Stimulated activated CD8-positive, alpha-beta memory T cell treated with anti-CD3 and anti-CD28 coated beads, Interleukin-12 subunit alpha, Interleukin-12 subunit beta, amount 100 ng/mL, for 4 hours (primary cell): ENCODE results near the gene GPR146.

Experiments used
- DNase-seq: peaks from one replicate; pipeline ENCODE4 v3.0.0-alpha.2; 2020; ENCODE audit warnings: low read depth

Gene GPR146

GRCh38 chr7:1043552-1044188 lies 676 bp upstream of the GPR146 start:
- no peak for DNase-seq

GRCh38 chr7:1045069-1046063 lies 1.0 kb downstream of the GPR146 start:
- DNase-seq, result no peak

DNA sequence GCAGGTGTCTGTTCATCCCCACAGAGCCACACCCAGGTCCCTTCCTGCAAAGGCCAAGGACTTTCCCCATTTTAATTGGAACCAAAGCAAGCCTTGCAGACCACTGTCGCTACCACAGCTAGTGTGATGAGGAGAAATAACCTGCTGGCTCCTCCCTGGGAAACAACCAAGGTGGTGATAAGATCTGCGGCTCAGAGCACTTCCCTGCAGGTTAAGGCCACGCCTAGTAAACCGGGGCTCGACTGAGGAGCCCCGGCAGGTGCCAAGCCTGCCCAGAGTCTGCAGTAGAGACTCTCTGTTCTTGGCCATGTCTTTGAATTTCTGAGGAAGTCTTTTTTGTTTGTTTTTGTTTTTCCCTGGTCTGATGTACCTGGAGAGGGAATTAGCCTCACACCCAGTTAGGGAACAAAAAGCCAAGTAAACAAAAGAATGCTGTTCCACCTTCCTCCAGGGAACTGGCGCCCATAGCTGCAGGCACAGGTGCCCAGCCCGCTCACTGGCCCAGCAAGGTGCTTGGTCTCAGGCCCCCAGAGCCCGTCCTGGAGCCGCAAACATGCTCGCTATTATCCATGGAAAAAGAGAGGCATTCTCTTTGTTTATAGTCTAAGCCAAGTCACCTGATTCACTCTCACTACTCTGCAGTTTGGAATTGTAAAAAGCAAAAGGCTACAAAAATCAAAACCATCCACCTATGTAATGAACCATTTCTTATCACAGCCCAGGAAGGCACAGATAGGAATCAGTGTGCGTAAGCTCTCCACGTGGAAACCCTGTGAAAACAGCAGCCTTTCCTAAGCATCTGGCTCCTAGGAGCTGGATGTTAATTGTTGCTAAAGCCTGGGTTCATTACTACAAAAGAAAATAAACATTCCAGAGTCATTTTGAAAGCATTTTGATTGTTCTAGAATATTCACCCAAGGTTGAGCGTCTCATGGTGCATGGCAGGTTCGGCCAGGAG lies 2.7 kb downstream of the GPR146 start:
- DNase-seq, result no peak

DNA sequence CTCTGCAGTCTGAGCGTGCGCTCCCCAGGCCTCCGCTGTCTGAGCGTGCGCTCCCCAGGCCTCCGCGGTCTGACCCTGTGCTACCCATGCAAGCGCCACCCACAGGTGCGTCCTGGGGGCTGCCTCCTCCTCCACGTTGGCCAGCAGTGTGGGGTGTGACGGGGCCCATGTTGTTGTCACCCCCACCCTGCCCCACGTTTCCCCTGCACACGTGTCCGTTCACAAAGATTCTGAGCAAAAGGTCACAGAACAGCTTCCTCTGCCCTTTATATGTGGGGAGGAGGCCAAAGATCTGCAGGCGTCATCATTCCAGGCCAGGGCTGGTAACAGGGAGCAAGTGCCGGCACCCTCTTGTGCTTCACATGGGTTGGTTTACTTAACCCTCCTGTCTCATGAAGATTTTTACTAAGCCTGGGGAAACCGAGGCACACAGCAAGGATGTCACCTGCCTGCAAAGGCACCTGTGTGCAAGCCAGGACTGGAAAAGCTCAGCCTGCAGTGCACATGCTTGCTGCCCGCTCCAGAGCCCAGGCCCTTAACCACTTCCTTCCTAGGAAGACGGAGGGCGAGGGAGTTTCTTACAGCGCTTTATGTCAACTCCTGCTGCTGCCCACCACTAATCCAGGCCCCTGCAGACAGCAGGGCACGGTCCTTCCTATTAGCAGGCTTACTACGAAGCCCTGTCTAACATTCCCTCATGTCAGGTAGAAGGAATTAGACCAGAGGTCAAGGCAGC lies 4.8 kb downstream of the GPR146 start:
- DNase-seq, result no peak

DNA sequence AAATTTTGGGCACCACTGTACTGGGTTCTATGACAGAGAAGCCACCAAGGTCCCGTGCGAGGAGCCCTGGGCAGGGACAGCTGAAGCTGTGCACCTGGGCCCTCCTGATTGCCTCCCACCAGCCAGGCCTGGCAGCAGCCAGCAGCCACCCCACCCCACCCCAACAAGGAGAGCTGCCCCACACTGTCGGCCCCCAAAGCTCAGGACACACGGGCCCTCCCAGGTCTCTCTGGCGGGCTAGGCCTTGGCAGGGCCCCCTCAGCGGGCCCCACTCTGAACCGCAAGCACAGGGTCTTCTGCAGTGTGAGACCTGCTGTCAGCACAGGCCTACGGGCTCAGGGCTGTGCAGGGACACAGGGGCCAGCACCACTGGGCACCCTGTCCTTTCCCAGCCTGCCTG lies 5.5 kb downstream of the GPR146 start:
- no peak for DNase-seq

- DNase-seq, result no peak
Measured at GRCh38 chr7:1050254-1050906, 6.0 kb downstream of the GPR146 start.

DNA sequence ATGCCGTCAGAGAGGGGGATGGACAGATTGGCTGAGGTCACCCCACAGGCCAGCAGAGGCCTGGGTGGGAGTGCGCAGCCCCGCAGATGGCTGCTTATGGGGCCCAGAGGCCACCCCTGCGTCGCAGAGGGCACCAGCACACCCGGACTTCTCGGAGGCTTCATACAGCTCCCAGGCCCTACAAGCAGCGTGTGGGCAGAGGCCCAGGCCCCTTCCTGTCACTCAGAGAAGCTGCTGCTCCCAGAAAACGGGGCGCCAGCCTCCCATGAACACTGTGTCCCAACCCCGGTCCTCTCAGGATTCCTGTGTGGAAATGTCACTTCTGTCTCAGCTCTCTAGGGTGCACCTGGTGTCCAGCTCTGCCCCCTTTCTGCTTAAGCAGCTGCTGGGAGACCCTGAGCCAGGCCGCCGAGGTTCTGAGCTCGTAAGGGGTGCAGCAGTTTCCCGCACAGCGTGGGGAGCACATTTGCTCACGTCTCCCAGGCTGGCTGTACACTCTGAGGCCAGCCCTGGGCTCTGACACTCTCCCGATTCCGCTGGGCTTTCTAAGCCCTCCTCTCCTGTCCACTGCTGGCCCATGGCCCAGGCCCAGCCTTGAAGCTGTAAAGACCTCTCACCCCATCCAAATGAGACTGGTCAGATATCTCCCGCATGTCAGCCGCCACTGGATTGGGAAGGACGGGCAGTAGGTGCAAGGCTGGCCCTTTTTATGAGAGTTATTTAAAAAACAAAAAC lies 6.8 kb downstream of the GPR146 start:
- DNase-seq, result no peak

DNA sequence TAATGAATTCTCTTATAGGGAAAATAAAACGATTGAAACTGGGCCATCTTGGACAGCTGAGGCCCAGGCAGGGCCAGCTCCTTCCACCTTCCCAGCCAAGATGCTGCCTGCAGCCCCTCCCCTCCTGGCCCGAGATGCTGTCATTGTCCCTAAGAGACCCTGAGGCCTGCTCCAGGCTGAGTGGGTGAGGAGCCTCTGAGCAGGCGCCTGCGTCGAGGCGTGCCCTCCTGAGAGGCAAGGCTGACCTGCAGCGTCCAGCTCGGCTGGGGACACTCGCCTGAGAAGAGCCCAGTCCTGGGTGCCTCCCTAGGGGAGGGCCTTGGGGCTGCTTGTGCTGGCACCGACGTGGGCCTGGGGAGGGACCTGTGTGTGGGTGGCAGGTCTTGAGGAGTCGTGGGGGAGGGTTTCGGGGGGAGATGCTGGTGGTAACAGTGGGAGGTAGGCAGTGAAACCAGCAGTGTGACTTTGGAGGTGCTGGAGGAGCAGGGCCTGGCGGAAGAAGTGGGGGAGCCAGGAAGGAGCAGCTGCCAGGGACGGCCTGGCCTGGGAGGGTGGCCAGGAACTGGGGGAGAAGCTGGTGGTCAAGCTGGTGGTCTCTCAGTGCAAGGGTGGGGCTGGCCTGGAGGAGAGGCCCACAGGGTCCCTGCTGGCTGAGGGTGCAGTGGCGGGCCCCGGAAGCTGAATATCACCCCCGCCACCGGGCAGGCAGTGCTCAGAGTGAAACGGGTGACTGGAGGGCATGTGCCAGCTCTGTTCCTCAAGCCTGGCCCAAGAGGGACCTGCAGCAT lies 7.9 kb downstream of the GPR146 start:
- DNase-seq, result no peak

DNA sequence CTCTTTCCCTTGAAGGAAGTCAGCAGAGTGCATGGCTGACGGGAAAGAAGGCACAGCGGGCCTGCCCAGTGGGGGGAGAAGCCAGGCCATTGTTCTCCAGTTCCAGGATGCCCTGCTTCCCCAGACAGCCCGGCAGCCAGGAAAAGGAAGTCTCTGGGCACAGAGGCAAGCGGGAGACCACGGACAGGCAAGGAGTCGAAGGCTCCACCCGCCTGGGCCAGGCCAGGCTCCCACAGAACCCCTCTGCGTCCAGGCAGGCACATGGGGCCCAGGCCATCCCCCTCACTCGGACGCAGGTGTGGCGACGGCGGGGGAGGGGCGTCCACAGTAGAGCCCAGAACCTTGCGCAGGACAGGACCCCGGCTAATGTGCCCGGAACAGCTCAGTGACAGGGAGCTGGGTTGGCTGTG lies 8.7 kb downstream of the GPR146 start:
- DNase-seq, result no peak

GRCh38 chr7:1053816-1054370 lies 9.5 kb downstream of the GPR146 start:
- no peak for DNase-seq

GRCh38 chr7:1054438-1054837 lies 10.1 kb downstream of the GPR146 start:
- DNase-seq, result no peak

DNA sequence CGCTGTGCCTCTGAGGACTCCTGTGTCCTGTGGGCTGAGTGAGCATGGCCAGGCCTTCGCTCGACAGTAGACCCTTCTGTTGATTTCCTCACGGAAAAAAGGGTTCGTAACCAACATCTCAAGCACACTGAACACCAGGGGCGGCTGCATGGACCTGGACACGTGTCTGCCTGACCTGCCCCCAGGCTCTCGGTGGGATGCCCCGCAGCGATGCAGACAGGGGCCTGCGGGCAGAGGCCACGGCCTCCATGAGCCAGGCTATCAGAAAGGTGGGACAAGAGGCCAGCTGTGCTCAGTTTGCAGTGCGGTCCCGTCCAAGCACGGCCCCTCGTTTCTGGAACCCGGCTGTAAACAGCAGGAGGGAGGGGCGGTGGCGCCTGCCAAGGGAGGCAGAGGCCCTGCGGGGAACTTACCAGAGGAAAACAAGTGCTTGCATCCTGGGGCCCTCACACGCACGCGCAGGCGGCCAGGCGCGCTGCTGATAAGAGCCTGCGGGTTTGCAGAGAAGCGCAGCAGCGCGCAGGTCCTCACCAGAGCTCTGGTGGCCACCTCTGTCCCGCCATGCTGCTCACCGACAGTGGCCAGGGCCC lies 10.6 kb downstream of the GPR146 start:
- no peak for DNase-seq

- DNase-seq, result no peak
Measured at GRCh38 chr7:1055491-1055955, 11.2 kb downstream of the GPR146 start.

DNA sequence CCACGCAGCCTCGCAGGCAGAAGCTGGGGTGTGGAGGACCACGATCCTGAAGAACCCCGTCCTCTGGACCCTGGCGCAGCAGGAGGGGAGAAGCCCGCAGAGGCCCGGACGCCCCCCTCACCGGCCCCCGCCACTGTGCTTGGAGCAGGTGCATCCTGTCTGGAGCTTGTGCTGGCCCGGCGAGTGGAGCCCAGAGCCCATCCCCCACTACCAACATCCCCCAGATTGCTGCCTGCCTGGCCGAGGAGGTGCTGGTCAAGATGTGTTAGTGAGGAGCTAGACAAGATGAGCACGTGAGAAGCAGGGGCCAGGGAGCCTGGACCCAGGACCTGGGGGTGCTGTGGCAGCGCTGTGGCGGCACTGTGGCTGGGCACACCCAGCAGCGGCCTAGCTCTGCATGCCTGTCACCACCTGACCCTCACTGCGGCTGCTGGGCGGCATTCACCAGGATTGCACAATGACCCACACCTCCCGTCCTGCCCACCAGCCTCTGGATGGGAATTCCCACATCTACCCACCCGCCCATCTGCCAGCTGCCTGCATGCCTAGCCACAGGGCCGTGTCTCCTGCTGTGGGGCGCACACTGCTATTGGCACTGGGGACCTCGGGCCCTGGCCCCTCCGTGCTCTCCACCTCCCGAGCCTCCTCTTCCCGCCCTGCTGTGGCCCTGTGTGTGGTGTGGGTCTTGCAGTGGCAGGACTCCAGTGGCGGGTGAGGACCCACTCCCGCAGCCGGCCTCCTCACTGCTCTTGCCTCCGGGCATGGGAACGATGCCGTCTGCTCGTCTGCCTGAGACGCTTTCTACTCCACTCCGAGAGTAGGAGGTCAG lies 11.8 kb downstream of the GPR146 start:
- no peak for DNase-seq

DNA sequence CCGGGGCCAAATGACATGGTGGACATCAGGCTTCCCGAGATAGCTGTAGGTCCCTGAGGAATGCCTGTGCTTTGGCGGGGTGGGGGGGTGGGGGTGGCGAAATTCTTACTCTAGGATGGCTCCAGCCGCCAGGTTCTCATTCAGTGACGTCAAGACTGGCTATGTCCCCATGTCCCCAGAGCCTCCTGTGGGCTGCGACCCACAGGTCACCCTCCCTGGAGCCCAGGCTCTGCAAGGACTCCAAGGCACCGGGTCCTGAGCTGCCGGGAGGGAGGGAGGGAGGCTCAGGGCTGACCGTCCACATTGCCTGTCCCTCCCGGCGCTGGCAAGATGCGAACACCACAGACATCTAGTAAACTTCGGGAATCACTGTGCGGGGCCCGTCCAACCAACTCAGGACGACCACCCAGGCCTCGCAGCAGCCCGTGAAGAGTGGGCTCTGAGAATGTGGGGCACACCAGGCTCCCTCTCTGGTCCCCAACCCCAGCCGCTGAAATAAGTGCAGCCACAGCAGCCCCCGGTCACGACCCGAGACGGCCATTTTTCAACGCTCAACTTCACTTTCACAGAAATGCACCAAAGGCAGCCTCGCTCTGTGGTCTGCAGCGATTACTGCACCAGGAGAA lies 12.6 kb downstream of the GPR146 start:
- DNase-seq, result no peak

DNA sequence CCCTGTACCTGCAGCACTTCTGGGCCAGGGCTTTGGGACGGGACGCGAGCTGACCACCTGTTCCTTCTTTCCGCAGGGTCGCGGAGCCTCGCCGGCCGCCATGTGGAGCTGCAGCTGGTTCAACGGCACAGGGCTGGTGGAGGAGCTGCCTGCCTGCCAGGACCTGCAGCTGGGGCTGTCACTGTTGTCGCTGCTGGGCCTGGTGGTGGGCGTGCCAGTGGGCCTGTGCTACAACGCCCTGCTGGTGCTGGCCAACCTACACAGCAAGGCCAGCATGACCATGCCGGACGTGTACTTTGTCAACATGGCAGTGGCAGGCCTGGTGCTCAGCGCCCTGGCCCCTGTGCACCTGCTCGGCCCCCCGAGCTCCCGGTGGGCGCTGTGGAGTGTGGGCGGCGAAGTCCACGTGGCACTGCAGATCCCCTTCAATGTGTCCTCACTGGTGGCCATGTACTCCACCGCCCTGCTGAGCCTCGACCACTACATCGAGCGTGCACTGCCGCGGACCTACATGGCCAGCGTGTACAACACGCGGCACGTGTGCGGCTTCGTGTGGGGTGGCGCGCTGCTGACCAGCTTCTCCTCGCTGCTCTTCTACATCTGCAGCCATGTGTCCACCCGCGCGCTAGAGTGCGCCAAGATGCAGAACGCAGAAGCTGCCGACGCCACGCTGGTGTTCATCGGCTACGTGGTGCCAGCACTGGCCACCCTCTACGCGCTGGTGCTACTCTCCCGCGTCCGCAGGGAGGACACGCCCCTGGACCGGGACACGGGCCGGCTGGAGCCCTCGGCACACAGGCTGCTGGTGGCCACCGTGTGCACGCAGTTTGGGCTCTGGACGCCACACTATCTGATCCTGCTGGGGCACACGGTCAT lies 13.3 kb downstream of the GPR146 start:
- no peak for DNase-seq
